Endothelial cell (in vitro differentiated cells): ENCODE data around the gene PLEKHG3. TPM values are rescaled to one million over a fixed set of nuclear protein-coding genes. Genes with fewer than 3 reads are reported as not detected.

Experiments
- DNase-seq: peaks from one replicate; pipeline ENCODE4 v3.0.0; 2021; ENCODE audit warnings: low spot score
- H3K27ac Mint-ChIP-seq: one replicate; pipeline ENCODE4 v1.8.0; 2021; ENCODE audit warnings: mixed read lengths, inconsistent platforms; ENCODE audit not compliant: unreplicated experiment
- H3K27me3 Mint-ChIP-seq: one replicate; pipeline ENCODE4 v1.8.0; 2021; ENCODE audit warnings: mild to moderate bottlenecking, moderate library complexity, mixed read lengths, inconsistent platforms; ENCODE audit not compliant: unreplicated experiment
- H3K36me3 Mint-ChIP-seq: one replicate; pipeline ENCODE4 v1.8.0; 2021; ENCODE audit warnings: mild to moderate bottlenecking, low read depth, mixed read lengths, inconsistent platforms; ENCODE audit not compliant: unreplicated experiment
- H3K4me1 Mint-ChIP-seq: one replicate; pipeline ENCODE4 v1.8.0; 2021; ENCODE audit warnings: mild to moderate bottlenecking, mixed read lengths, inconsistent platforms; ENCODE audit not compliant: unreplicated experiment
- H3K4me3 Mint-ChIP-seq: one replicate; pipeline ENCODE4 v1.8.0; 2021; ENCODE audit warnings: mild to moderate bottlenecking, mixed read lengths, inconsistent platforms; ENCODE audit not compliant: unreplicated experiment
- H3K9me3 Mint-ChIP-seq: one replicate; pipeline ENCODE4 v1.8.0; 2021; ENCODE audit warnings: mixed read lengths, inconsistent platforms; ENCODE audit not compliant: unreplicated experiment
- CTCF ChIP-seq: fragments of 200-600 bp; sonication (generic); IDR thresholded peaks from one replicate; pipeline ENCODE4 v1.5.0; 2021; ENCODE audit warnings: antibody characterized with exemption; ENCODE audit not compliant: unreplicated experiment
- total RNA-seq: library from RNA; stranded (reverse); fragmentation: NEBNext Ultra II Directional; extraction: Animal tissue kit (Norgen Biotek cat#: 25700); gene quantifications from one replicate; pipeline ENCODE4 v1.2.1, GENCODE V29; 2021; ENCODE audit not compliant: unreplicated experiment

The PLEKHG3 gene
- total RNA-seq, 1 donor from 2014 or later = 31.4 TPM

- peaks cover 8% of the 10 kb centered on the region for H3K36me3 Mint-ChIP-seq
- H3K27ac Mint-ChIP-seq = no peak overlapping the region
- H3K9me3 Mint-ChIP-seq = no peaks in the 10 kb centered on the region
- TF ChIP-seq CTCF = no peak
- DNase-seq = no peak
- no peak overlapping the region for H3K4me3 Mint-ChIP-seq
- peaks cover 10% of the 10 kb centered on the region for H3K4me1 Mint-ChIP-seq
- H3K27me3 Mint-ChIP-seq = peaks cover 4% of the 10 kb centered on the region
These were observed 30.8 kb downstream of the PLEKHG3 start for GRCh38 chr14:64734990-64735389.

- Mint-ChIP-seq H3K4me1 (peaks cover 10% of the 10 kb centered on the region), H3K27ac (no peak overlapping the region), H3K27me3 (peaks cover 3% of the 10 kb centered on the region), H3K4me3 (no peak overlapping the region), H3K36me3 (peaks cover 20% of the 10 kb centered on the region), H3K9me3 (no peaks in the 10 kb centered on the region)
- no peak for TF ChIP-seq CTCF
- no peak for DNase-seq
These were observed 32.3 kb downstream of the PLEKHG3 start for GRCh38 chr14:64736271-64737169.

- Mint-ChIP-seq H3K27me3 (peaks cover 3% of the 10 kb centered on the region), H3K36me3 (peaks cover 27% of the 10 kb centered on the region), H3K9me3 (no peaks in the 10 kb centered on the region), H3K4me3 (no peak overlapping the region), H3K27ac (no peak overlapping the region), H3K4me1 (peaks cover 10% of the 10 kb centered on the region)
- no peak for DNase-seq
- no peak for TF ChIP-seq CTCF
These were observed 33.4 kb downstream of the PLEKHG3 start for GRCh38 chr14:64737391-64738280.

GRCh38 chr14:64738281-64738804 lies 34.1 kb downstream of the PLEKHG3 start:
- Mint-ChIP-seq H3K9me3 (no peaks in the 10 kb centered on the region), H3K4me1 (peaks cover 10% of the 10 kb centered on the region), H3K4me3 (no peak overlapping the region), H3K36me3 (peaks cover 27% of the 10 kb centered on the region), H3K27me3 (peaks cover 3% of the 10 kb centered on the region), H3K27ac (no peak overlapping the region)
- no peak for TF ChIP-seq CTCF
- DNase-seq = no peak
